Bronchial epithelial cell (primary cell): ENCODE measurements around the gene VDR. TPM values are rescaled to one million over a fixed set of nuclear protein-coding genes. Genes with fewer than 3 reads are reported as not detected.

ENCODE experiments used
- DNase-seq: peaks from one replicate; pipeline ENCODE4 v3.0.0-alpha.2; 2010; ENCODE audit warnings: low read depth
- FAIRE-seq: peaks from 2 replicates; lab custom pipeline; 2011; peaks lifted over from hg19 to GRCh38; lab: Jason Lieb, UNC
- H3K27me3 ChIP-seq: 2 replicates; pipeline ENCODE4 v1.5.1; 2011; ENCODE audit warnings: low read length; ENCODE audit not compliant: control insufficient read depth, insufficient read depth
- H3K36me3 ChIP-seq: 2 replicates; pipeline ENCODE4 v1.5.1; 2011; ENCODE audit warnings: low read length; ENCODE audit not compliant: control insufficient read depth, insufficient read depth
- H3K4me3 ChIP-seq: 2 replicates; pipeline ENCODE4 v1.5.1; 2011; ENCODE audit warnings: mild to moderate bottlenecking, low read depth, low read length, control low read depth
- total RNA-seq: library from RNA; depleted of rRNA; stranded (reverse); fragments of >200 nt; gene quantifications from 2 replicates; pipeline ENCODE4 v1.2.1, GENCODE V29; 2014
- TF ChIP-seq, protein P1 (sequence below): IDR thresholded peaks from 2 replicates; pipeline ENCODE4 v1.5.1; 2011; ENCODE audit warnings: mild to moderate bottlenecking, moderate library complexity, low read length, control low read depth, inconsistent platforms; ENCODE audit not compliant: insufficient read depth, severe bottlenecking

VDR gene
- total RNA-seq, 1 donor from 2014 or later: 3.4 TPM

DNA sequence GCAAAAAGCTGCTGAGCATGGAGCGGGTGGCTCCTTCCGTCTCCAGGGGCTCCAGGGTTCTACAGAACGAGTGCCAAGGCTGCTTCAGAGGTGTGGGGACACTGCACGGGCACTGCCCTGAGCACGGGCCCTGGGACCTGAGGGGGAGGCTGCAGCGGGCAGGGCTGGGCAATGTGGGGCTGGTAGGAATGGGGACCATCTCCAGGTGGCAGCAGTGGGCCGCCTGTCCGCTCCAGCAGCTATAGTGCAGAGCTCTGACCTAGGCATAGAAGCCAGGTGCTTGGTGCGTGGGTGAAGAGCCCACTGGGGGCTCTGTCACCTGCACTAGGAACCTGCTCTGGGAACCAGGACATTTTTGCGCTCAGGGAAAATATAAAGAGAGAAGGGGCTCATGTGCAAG is 107.4 kb downstream of the VDR start:
- no peak for DNase-seq
- TF ChIP-seq, protein P1, sequence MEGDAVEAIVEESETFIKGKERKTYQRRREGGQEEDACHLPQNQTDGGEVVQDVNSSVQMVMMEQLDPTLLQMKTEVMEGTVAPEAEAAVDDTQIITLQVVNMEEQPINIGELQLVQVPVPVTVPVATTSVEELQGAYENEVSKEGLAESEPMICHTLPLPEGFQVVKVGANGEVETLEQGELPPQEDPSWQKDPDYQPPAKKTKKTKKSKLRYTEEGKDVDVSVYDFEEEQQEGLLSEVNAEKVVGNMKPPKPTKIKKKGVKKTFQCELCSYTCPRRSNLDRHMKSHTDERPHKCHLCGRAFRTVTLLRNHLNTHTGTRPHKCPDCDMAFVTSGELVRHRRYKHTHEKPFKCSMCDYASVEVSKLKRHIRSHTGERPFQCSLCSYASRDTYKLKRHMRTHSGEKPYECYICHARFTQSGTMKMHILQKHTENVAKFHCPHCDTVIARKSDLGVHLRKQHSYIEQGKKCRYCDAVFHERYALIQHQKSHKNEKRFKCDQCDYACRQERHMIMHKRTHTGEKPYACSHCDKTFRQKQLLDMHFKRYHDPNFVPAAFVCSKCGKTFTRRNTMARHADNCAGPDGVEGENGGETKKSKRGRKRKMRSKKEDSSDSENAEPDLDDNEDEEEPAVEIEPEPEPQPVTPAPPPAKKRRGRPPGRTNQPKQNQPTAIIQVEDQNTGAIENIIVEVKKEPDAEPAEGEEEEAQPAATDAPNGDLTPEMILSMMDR: peak; percentile 52
- no peak overlapping the region for H3K4me3 ChIP-seq
- no peaks in the 10 kb centered on the region for H3K27me3 ChIP-seq
- no peak for FAIRE-seq
- H3K36me3 ChIP-seq: peaks cover 27% of the 10 kb centered on the region

DNA sequence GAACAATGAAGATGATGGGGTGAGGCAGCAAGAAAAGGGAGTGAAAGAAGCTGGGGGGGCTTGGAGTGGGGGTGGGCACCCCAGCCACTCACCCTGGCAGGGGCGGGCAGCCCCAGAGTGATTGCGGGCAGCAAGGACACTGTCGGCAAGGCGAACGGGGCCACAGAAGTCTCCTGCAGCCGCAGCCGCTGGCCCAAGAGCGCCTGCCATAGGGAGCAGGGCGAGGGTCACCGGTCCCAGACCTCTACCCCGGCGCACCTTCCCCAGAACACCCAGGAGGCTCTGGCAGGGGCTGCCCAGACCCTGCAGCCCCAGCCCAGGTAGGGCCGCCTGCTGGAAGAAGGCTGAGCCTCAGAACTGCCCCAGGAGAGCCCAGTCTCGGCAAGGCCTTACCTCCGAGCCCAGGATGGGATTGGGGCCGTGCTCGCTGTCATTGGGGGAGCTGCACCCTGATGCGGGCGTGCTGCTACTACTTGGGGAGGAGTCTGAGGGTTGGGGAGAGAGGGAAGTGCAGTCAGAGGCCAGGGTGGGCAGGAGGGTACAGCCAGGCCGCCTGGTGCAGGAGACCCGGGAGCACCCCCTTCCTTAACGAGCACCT is 108.9 kb downstream of the VDR start:
- TF ChIP-seq, protein P1: no peak
- Histone ChIP-seq H3K36me3 (peaks cover 36% of the 10 kb centered on the region), H3K4me3 (no peak overlapping the region), H3K27me3 (no peaks in the 10 kb centered on the region)
- no peak for FAIRE-seq
- DNase-seq: no peak

DNA sequence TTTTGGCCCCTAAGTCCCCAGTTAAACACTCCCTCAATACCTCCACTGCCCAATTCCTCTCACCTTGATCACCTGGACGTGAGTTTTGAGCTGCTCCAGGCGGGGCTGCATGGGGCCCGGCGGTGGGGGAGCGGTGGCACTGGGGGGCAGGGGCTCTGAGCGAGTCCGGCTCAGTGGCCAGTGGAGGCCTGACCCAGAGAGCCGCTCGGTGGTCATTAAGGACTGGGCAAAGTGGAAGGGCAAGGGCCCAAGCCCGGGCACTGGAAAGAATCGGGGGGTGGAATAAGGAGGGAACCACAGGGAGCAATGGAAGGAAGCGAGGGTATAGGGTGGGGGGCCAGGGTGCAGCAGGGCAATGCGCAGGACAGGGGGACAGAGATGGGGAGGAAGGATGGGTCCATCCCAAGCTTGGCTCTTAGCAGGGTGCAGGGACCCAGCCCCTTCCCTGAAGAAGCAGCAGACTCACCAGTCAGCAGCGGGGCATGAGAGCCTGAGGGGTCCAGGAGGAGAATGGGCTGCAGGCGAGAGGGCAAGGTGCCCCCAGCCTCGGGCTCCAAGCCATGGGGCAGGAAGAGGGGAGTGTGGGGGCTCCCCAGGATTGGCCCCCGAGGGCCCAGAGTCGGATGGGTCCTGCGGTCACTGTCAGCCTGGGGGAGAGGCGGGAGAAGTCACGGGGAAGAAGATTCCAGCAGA is 109.5 kb downstream of the VDR start:
- TF ChIP-seq, protein P1: no peak
- no peak for DNase-seq
- H3K36me3 ChIP-seq: peaks cover 43% of the 10 kb centered on the region

DNA sequence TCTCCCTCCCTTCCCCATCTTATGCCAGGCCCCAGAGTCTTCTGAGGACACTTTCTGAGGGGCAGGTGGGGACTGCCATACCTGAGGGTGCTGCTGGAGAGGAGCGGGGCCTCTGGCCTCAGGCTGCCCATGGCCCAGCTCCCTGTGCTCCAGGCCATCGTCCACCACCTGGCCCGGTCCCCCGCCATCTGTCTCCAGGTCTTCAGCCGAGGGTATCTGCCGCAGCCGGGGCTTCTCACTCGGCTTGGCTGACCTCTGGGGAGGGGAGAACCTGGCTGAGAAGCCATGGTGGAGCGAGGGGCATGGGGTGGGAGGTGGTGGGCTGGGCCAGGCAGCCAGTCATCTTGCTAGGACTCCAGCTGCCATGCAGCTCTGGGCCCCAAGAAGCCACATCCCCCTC is 110.1 kb downstream of the VDR start:
- FAIRE-seq: no peak
- no peak for DNase-seq
- H3K36me3 ChIP-seq: peaks cover 47% of the 10 kb centered on the region
- no peaks in the 10 kb centered on the region for H3K27me3 ChIP-seq
- H3K4me3 ChIP-seq: no peak overlapping the region
- TF ChIP-seq, protein P1: no peak

More for the DNA sequence above, 109.5 kb downstream of the VDR start:
- no peak for FAIRE-seq
- Histone ChIP-seq H3K4me3 (no peak overlapping the region), H3K27me3 (no peaks in the 10 kb centered on the region)

DNA sequence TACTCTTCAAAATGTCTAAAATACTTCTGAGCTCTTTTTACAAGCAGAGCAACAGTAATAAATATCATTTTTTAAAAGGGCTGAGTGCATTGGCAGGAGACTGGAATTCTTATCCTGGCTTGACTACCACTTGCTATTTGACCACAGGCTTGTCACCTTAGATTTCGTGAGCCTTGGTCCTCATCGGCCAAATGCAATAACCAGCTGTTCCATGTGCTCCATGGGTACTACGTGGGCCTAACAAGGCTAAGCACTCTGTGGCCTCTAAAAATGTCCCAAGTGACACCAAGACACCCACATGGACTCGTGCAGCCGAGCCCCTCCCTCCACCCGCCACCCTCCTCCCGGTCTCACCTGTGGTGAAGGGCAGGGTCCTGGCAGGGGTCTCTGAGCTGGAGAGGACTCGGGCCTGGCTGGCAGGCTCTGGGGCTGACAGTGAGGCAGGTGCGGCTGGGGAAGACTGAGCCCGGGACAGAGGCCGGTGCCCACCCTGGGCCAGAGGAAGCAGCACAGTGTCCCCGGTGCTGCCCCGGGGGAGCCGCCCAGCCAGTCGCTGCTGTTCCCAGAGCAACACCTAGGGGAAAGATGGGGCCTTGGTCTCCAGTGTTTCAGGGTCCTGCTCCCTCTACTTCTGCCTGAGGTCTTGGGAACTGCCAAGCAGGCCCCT is 111.6 kb downstream of the VDR start:
- H3K27me3 ChIP-seq: no peaks in the 10 kb centered on the region
- H3K36me3 ChIP-seq: peaks cover 54% of the 10 kb centered on the region
- TF ChIP-seq, protein P1: no peak
- no peak overlapping the region for H3K4me3 ChIP-seq
- FAIRE-seq: no peak
- DNase-seq: no peak
